ENCODE results near the gene PHLDA3. TPM values are rescaled to one million over a fixed set of nuclear protein-coding genes. Genes with fewer than 3 reads are reported as not detected.

Gene PHLDA3
- total and polyA plus RNA-seq, 2 of the 13 experiments (the other 11 are each of a cell fraction or from before 2014, with no cell fraction given): 16.7 to 33.6 TPM

DNA sequence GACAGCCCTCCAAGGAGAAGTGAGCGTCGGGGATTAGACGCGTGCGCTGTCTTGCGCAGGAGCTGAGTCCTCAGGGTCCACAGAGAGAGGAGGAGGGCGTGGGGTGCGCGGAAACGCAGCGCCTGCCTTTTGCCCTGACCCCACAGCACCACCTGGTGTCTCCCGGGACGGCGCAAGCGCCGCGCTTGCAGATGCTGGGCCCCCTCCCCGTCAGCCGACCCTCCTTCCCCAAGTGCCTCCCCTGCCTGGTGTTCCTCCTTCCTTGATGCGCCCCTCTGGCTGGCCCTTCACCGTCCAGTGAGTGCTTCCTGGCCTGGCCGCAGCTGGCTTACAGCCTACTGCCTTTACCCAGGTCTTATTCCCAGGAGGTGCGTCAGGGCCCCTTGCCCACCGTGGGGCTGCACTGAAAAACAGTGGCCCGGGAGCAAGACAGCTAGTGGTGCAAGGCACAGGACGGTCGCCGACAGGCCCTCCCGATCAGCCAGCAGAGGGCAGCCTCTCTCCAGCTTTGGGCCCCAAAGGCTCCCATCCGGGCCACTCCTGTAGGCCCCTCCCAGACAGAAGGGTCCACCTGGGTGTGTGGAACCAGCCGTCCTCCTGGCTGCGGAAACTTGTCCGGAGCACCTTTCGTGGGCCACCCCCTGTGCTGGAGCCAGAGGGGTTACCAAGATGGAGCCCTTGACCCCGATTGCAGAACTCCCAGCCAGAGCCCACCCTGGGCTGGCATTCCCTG, 12.9 kb upstream of the PHLDA3 start (continued):
- TF ChIP-seq, protein P1, sequence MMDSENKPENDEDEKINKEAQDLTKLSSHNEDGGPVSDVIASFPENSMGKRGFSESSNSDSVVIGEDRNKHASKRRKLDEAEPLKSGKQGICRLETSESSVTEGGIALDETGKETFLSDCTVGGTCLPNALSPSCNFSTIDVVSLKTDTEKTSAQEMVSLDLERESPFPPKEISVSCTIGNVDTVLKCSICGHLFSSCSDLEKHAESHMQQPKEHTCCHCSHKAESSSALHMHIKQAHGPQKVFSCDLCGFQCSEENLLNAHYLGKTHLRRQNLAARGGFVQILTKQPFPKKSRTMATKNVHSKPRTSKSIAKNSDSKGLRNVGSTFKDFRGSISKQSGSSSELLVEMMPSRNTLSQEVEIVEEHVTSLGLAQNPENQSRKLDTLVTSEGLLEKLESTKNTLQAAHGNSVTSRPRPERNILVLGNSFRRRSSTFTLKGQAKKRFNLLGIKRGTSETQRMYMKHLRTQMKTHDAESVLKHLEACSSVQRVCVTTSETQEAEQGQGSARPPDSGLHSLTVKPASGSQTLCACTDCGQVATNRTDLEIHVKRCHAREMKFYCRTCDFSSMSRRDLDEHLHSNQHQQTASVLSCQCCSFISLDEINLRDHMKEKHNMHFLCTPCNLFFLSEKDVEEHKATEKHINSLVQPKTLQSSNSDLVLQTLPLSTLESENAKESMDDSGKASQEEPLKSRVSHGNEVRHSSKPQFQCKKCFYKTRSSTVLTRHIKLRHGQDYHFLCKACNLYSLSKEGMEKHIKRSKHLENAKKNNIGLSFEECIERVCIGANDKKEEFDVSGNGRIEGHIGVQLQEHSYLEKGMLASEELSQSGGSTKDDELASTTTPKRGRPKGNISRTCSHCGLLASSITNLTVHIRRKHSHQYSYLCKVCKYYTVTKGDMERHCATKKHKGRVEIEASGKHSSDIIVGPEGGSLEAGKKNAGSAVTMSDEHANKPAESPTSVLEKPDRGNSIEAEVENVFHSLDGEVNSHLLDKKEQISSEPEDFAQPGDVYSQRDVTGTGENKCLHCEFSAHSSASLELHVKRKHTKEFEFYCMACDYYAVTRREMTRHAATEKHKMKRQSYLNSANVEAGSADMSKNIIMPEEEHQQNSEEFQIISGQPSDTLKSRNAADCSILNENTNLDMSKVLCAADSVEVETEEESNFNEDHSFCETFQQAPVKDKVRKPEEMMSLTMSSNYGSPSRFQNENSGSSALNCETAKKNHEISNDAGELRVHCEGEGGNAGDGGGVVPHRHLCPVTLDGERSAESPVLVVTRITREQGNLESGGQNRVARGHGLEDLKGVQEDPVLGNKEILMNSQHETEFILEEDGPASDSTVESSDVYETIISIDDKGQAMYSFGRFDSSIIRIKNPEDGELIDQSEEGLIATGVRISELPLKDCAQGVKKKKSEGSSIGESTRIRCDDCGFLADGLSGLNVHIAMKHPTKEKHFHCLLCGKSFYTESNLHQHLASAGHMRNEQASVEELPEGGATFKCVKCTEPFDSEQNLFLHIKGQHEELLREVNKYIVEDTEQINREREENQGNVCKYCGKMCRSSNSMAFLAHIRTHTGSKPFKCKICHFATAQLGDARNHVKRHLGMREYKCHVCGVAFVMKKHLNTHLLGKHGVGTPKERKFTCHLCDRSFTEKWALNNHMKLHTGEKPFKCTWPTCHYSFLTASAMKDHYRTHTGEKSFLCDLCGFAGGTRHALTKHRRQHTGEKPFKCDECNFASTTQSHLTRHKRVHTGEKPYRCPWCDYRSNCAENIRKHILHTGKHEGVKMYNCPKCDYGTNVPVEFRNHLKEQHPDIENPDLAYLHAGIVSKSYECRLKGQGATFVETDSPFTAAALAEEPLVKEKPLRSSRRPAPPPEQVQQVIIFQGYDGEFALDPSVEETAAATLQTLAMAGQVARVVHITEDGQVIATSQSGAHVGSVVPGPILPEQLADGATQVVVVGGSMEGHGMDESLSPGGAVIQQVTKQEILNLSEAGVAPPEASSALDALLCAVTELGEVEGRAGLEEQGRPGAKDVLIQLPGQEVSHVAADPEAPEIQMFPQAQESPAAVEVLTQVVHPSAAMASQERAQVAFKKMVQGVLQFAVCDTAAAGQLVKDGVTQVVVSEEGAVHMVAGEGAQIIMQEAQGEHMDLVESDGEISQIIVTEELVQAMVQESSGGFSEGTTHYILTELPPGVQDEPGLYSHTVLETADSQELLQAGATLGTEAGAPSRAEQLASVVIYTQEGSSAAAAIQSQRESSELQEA (CRISPR knock-in tag; IDR thresholded peaks at IDR 0.05; ENCODE audit: not compliant biosample characterization): no peak
- TF ChIP-seq ZNF136 (CRISPR knock-in tag; IDR thresholded peaks at IDR 0.05; ENCODE audit: low read depth): no peak
- no peak for TF ChIP-seq REL (CRISPR knock-in tag; conservative IDR thresholded peaks at IDR 0.05)
- TF ChIP-seq, protein P2, sequence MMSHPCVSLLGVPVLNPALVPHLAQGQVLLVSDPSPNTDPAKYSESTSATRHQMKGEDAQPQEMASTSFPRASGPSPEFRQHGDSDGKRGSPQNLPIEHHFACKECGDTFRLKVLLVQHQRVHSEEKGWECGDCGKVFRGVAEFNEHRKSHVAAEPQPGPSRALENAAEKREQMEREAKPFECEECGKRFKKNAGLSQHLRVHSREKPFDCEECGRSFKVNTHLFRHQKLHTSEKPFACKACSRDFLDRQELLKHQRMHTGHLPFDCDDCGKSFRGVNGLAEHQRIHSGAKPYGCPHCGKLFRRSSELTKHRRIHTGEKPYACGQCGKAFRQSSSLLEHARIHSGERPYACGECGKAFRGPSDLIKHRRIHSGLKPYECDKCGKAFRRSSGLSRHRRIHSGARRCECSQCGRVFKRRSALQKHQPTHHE (CRISPR knock-in tag; IDR thresholded peaks at IDR 0.05; ENCODE audit: borderline replicate concordance): no peak
- no peak for TF ChIP-seq ZNF180 (CRISPR knock-in tag; IDR thresholded peaks at IDR 0.05; ENCODE audit: borderline replicate concordance, low read depth)
- no peak for TF ChIP-seq HNRNPH1 (optimal IDR thresholded peaks at IDR 0.05; ENCODE audit: low read depth, low read length)
- TF ChIP-seq EP300 (IDR thresholded peaks at IDR 0.05; ENCODE audit: low read depth in 2 of 2, low read length in 2 of 2): no peak
- TF ChIP-seq EP300 (CRISPR knock-in tag; IDR thresholded peaks at IDR 0.05; ENCODE audit: borderline replicate concordance): no peak
- TF ChIP-seq ZNF570 (CRISPR knock-in tag; IDR thresholded peaks at IDR 0.05; ENCODE audit: borderline replicate concordance): no peak
- TF ChIP-seq, protein P3, sequence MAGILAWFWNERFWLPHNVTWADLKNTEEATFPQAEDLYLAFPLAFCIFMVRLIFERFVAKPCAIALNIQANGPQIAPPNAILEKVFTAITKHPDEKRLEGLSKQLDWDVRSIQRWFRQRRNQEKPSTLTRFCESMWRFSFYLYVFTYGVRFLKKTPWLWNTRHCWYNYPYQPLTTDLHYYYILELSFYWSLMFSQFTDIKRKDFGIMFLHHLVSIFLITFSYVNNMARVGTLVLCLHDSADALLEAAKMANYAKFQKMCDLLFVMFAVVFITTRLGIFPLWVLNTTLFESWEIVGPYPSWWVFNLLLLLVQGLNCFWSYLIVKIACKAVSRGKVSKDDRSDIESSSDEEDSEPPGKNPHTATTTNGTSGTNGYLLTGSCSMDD (CRISPR knock-in tag; IDR thresholded peaks at IDR 0.05): no peak
- no peak for TF ChIP-seq ZNF713 (CRISPR knock-in tag; IDR thresholded peaks at IDR 0.05)
- no peak for TF ChIP-seq BRD4 (CRISPR knock-in tag; IDR thresholded peaks at IDR 0.05)
- TF ChIP-seq RCOR2 (CRISPR knock-in tag; IDR thresholded peaks at IDR 0.05): no peak
- no peak for TF ChIP-seq ZBTB38 (CRISPR knock-in tag; IDR thresholded peaks at IDR 0.05)
- no peak for TF ChIP-seq ZKSCAN1 (IDR thresholded peaks at IDR 0.05; ENCODE audit: low read length)
- TF ChIP-seq FOXJ3 (CRISPR knock-in tag; IDR thresholded peaks at IDR 0.05; ENCODE audit: borderline replicate concordance): no peak
- no peak for TF ChIP-seq NONO (IDR thresholded peaks at IDR 0.05)
- peak; percentile 68; the same call in 1 of the 2 replicates for TF ChIP-seq NONO (CRISPR knock-in tag; conservative IDR thresholded peaks at IDR 0.05)
- TF ChIP-seq ZFY (CRISPR knock-in tag; IDR thresholded peaks at IDR 0.05): no peak
- 0 out of 2 replicates have a peak, but pooled peaks have one; percentile 43 for TF ChIP-seq MTA1 (CRISPR knock-in tag; IDR thresholded peaks at IDR 0.05; ENCODE audit: borderline replicate concordance)
- no peak for TF ChIP-seq MBNL3 (CRISPR knock-in tag; conservative IDR thresholded peaks at IDR 0.05)
